ENCODE results near the gene TULP1. TPM values are rescaled to one million over a fixed set of nuclear protein-coding genes. Genes with fewer than 3 reads are reported as not detected.

Gene TULP1
- total and polyA plus RNA-seq, 2 of the 8 experiments (the other 6 are each of a cell fraction or from before 2014, with no cell fraction given) = 3.2 to 6.8 TPM

- TF ChIP-seq CHD7 (IDR thresholded peaks at IDR 0.05; ENCODE audit: insufficient replicate concordance, low read length) (no peak), BRCA1 (IDR thresholded peaks at IDR 0.05; ENCODE audit: low read depth, low read length) (no peak), BACH1 (IDR thresholded peaks at IDR 0.05; ENCODE audit: low read length) (no peak), TAF1 (IDR thresholded peaks at IDR 0.05; ENCODE audit: low read depth, low read length) (no peak), POLR2AphosphoS5 (IDR thresholded peaks at IDR 0.05; ENCODE audit: low read depth, low read length) (no peak), SP2 (IDR thresholded peaks at IDR 0.05; ENCODE audit: low read length) (no peak), CEBPB (IDR thresholded peaks at IDR 0.05; ENCODE audit: low read depth, low read length) (no peak), EP300 (IDR thresholded peaks at IDR 0.05; ENCODE audit: borderline replicate concordance in 1 of 2, low read depth in 2 of 2, low read length in 2 of 2) (no peak), GTF2F1 (IDR thresholded peaks at IDR 0.05; ENCODE audit: borderline replicate concordance, low read depth, low read length) (no peak), USF2 (IDR thresholded peaks at IDR 0.05; ENCODE audit: low read length) (no peak), PHF8 (conservative IDR thresholded peaks at IDR 0.05; ENCODE audit: low read depth, low read length) (no peak)
Observed at GRCh38 chr6:35514587-35514986, 1.9 kb upstream of the TULP1 start (continued).
